HepG2 (cell line): ENCODE results near the gene KIF23. TPM values are rescaled to one million over a fixed set of nuclear protein-coding genes. Genes with fewer than 3 reads are reported as not detected.

Experiments
- DMAP1 ChIP-seq: IDR thresholded peaks from 2 replicates; pipeline ENCODE4 v1.6.1; 2016
- IRX3 ChIP-seq: sonication (generic); formaldehyde crosslinking; IDR thresholded peaks from 2 replicates; pipeline ENCODE4 v1.8.1; 2023; ENCODE audit warnings: mild to moderate bottlenecking, low read depth, missing genetic modification reagents, borderline replicate concordance
- KLF9 ChIP-seq: IDR thresholded peaks from 2 replicates; pipeline ENCODE4 v1.6.1; 2016; ENCODE audit warnings: low read depth
- MIER2 ChIP-seq: IDR thresholded peaks from 2 replicates; pipeline ENCODE4 v1.6.1; 2016; ENCODE audit warnings: missing biosample characterization, missing genetic modification reagents
- NFAT5 ChIP-seq: sonication (generic); formaldehyde crosslinking; IDR thresholded peaks from 2 replicates; pipeline ENCODE4 v1.4.0; 2020; ENCODE audit warnings: missing genetic modification reagents
- PRMT3 ChIP-seq: sonication (generic); formaldehyde crosslinking; IDR thresholded peaks from 2 replicates; pipeline ENCODE4 v1.8.1; 2022; ENCODE audit warnings: low read depth, mild to moderate bottlenecking, moderate library complexity, missing genetic modification reagents, borderline replicate concordance
- RFXANK ChIP-seq: IDR thresholded peaks from 2 replicates; pipeline ENCODE4 v1.6.1; 2016
- SRY ChIP-seq: sonication (generic); formaldehyde crosslinking; IDR thresholded peaks from 2 replicates; pipeline ENCODE4 v1.8.0; 2022; ENCODE audit warnings: mild to moderate bottlenecking, missing genetic modification reagents
- STAG1 ChIP-seq: sonication (generic); formaldehyde crosslinking; IDR thresholded peaks from 2 replicates; pipeline ENCODE4 v1.4.0; 2020; ENCODE audit warnings: missing genetic modification reagents
- TCF7L2 ChIP-seq: IDR thresholded peaks from 2 replicates; pipeline ENCODE4 v1.6.1; 2011; ENCODE audit warnings: mild to moderate bottlenecking, low read depth, low read length, moderate library complexity
- TOE1 ChIP-seq: sonication (generic); formaldehyde crosslinking; IDR thresholded peaks from 2 replicates; pipeline ENCODE4 v1.4.0; 2020; ENCODE audit warnings: mild to moderate bottlenecking, missing genetic modification reagents
- ZNF180 ChIP-seq: sonication (generic); formaldehyde crosslinking; IDR thresholded peaks from 2 replicates; pipeline ENCODE4 v1.4.0; 2020; ENCODE audit warnings: low read depth, missing genetic modification reagents, borderline replicate concordance
- ZNF331 ChIP-seq: sonication (generic); formaldehyde crosslinking; IDR thresholded peaks from 2 replicates; pipeline ENCODE4 v1.4.0; 2020; ENCODE audit warnings: missing genetic modification reagents
- ZNF567 ChIP-seq: sonication (generic); formaldehyde crosslinking; IDR thresholded peaks from 2 replicates; pipeline ENCODE4 v1.8.1; 2023; ENCODE audit warnings: mild to moderate bottlenecking, missing genetic modification reagents, borderline replicate concordance
- ZNF691 ChIP-seq: sonication (generic); formaldehyde crosslinking; IDR thresholded peaks from 2 replicates; pipeline ENCODE4 v1.4.0; 2020; ENCODE audit warnings: missing genetic modification reagents, low read depth, mild to moderate bottlenecking, borderline replicate concordance
- ZNF788 ChIP-seq: sonication (generic); formaldehyde crosslinking; IDR thresholded peaks from 2 replicates; pipeline ENCODE4 v1.5.0; 2020; ENCODE audit warnings: mild to moderate bottlenecking, missing genetic modification reagents, borderline replicate concordance
- ZNF891 ChIP-seq: sonication (generic); formaldehyde crosslinking; IDR thresholded peaks from 2 replicates; pipeline ENCODE4 v1.5.0; 2020; ENCODE audit warnings: mild to moderate bottlenecking, missing genetic modification reagents
- polyA plus RNA-seq, 8 experiments: library from polyadenylated mRNA; depleted of rRNA in 3 of 8; stranded (reverse) in 7 of 8; unstranded in 1 of 8; fragments of >200 nt; fragmentation: Illumina TruSeq in 4 of 8; extraction: Trizol in 4 of 8; gene quantifications; 2 replicates each; pipeline versions ENCODE4 v1.2.1 to v1.2.3, GENCODE V29; 2011 to 2016; ENCODE audit warnings: low read depth in 4 of 8, missing spikeins in 1 of 8, mixed read lengths in 1 of 8; ENCODE audit not compliant: insufficient read depth in 1 of 8
- total RNA-seq, 5 experiments: library from RNA; depleted of rRNA; stranded (reverse); fragments of >200 nt; fragmentation: Illumina TruSeq; extraction: Trizol; gene quantifications; 2 replicates each; pipeline ENCODE4 v1.2.3, GENCODE V29; 2016; ENCODE audit warnings: low read depth in 1 of 5
- TF ChIP-seq, protein P1 (sequence below): sonication (generic); formaldehyde crosslinking; IDR thresholded peaks from 2 replicates; pipeline ENCODE4 v1.4.0; 2020; ENCODE audit warnings: missing genetic modification reagents, borderline replicate concordance

KIF23 gene
- total and polyA plus RNA-seq, 2 of the 13 experiments (the other 11 are each of a cell fraction or from before 2014, with no cell fraction given), result 11.3 to 38.1 TPM

DNA sequence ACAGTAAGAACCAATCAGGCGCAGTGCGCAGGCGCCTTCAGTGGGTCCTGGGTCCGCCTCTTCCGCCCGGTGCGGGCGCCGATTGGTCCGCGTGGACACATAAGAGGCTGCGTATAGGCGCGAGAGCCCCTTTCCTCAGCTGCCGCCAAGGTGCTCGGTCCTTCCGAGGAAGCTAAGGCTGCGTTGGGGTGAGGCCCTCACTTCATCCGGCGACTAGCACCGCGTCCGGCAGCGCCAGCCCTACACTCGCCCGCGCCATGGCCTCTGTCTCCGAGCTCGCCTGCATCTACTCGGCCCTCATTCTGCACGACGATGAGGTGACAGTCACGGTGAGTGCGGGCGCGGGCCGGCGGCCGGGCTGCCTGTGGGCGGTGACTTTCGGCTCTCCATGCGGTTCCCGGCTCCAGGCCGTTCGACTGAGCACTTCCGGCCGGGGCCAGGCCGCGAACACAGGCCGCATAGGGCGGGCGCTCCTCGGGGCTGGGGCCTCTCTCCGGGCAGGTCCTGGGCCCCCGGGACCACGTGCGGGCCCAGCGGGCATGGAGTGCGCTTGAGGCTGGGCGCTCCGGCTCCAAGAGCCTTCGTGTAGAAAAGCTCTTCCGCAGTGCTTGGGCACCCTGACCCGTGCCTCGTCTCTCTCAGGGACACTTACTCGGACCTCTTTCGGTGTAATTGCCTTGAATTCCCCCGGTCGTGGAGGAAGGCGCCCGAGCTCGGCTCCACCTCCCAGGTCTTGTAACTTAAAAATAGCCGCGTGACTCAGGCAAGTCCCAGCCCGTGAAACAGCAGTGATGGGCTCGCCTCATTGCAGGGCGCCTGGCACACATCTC lies 38.8 kb downstream of the KIF23 start, which contains the start of gene RPLP1 (continued):
- TF ChIP-seq NFAT5 (peak; percentile 54; the same call in 1 of the 2 replicates), ZNF691 (CRISPR knock-in tag) (0 out of 2 replicates have a peak, but pooled peaks have one; percentile 3), RFXANK (CRISPR knock-in tag) (0 out of 2 replicates have a peak, but pooled peaks have one; percentile 53), ZNF788 (CRISPR knock-in tag) (peak; percentile 86), ZNF567 (CRISPR knock-in tag) (peak; percentile 95), ZNF891 (CRISPR knock-in tag) (peak; percentile 24; the same call in 1 of the 2 replicates), TCF7L2 (no peak), KLF9 (CRISPR knock-in tag) (no peak), TOE1 (CRISPR knock-in tag) (no peak; the same call in 1 of the 2 replicates), SRY (CRISPR knock-in tag) (peak; percentile 41; the same call in 1 of the 2 replicates), ZNF180 (CRISPR knock-in tag) (no peak), IRX3 (CRISPR knock-in tag) (peak; percentile 96), ZNF331 (CRISPR knock-in tag) (peak; percentile 77), DMAP1 (CRISPR knock-in tag) (peak; percentile 97), STAG1 (CRISPR knock-in tag) (peak; percentile 4; the same call in 1 of the 2 replicates), PRMT3 (CRISPR knock-in tag) (0 out of 2 replicates have a peak, but pooled peaks have one; percentile 79), MIER2 (CRISPR knock-in tag) (no peak)
- TF ChIP-seq, protein P1, sequence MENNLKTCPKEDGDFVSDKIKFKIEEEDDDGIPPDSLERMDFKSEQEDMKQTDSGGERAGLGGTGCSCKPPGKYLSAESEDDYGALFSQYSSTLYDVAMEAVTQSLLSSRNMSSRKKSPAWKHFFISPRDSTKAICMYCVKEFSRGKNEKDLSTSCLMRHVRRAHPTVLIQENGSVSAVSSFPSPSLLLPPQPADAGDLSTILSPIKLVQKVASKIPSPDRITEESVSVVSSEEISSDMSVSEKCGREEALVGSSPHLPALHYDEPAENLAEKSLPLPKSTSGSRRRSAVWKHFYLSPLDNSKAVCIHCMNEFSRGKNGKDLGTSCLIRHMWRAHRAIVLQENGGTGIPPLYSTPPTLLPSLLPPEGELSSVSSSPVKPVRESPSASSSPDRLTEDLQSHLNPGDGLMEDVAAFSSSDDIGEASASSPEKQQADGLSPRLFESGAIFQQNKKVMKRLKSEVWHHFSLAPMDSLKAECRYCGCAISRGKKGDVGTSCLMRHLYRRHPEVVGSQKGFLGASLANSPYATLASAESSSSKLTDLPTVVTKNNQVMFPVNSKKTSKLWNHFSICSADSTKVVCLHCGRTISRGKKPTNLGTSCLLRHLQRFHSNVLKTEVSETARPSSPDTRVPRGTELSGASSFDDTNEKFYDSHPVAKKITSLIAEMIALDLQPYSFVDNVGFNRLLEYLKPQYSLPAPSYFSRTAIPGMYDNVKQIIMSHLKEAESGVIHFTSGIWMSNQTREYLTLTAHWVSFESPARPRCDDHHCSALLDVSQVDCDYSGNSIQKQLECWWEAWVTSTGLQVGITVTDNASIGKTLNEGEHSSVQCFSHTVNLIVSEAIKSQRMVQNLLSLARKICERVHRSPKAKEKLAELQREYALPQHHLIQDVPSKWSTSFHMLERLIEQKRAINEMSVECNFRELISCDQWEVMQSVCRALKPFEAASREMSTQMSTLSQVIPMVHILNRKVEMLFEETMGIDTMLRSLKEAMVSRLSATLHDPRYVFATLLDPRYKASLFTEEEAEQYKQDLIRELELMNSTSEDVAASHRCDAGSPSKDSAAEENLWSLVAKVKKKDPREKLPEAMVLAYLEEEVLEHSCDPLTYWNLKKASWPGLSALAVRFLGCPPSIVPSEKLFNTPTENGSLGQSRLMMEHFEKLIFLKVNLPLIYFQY, result 0 out of 2 replicates have a peak, but pooled peaks have one; percentile 45
